SK-N-MC (cell line): ENCODE measurements around the gene CLIC6.

Experiments used
- EZH2 ChIP-seq: fragments of 200-600 bp; sonication (generic); IDR thresholded peaks from one replicate; pipeline ENCODE4 v1.6.1; 2017; ENCODE audit warnings: antibody characterized with exemption
- FOXP2 ChIP-seq: optimal IDR thresholded peaks from 2 replicates; pipeline ENCODE3; 2011; ENCODE audit warnings: mild to moderate bottlenecking, moderate library complexity; ENCODE audit not compliant: insufficient read depth; ENCODE audit errors: extremely low read length, control extremely low read depth
- POLR2AphosphoS5 ChIP-seq: IDR thresholded peaks from 2 replicates; pipeline ENCODE4 v1.6.1; 2012; ENCODE audit warnings: mild to moderate bottlenecking, low read depth, low read length, borderline replicate concordance

DNA sequence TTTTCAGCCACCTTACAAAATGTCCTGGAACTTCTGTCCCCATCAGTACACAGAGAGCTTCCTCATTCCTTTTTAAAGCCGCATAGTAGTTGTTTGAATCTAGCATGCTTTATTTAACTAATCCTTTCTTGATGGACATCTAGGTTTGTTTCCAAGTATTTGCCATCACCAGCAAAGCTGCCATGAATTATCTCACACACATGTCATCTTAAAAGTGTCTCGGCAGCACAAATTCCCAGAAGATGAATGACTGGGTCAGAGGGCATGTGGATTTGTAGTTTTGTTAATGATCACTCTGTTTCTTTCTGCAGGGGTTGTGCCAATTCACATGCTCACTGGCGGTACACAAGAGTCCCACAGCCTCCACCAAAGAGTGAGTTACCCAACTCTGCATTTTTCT, 68.3 kb downstream of the CLIC6 start:
- no peak for TF ChIP-seq EZH2
- no peak for TF ChIP-seq POLR2AphosphoS5
- TF ChIP-seq FOXP2, result no peak
